ENCODE data around the gene ZNF207. TPM values are rescaled to one million over a fixed set of nuclear protein-coding genes. Genes with fewer than 3 reads are reported as not detected.

The ZNF207 gene
- total and polyA plus RNA-seq, 2 donors from 2014 or later = 54.3 to 150 TPM

DNA sequence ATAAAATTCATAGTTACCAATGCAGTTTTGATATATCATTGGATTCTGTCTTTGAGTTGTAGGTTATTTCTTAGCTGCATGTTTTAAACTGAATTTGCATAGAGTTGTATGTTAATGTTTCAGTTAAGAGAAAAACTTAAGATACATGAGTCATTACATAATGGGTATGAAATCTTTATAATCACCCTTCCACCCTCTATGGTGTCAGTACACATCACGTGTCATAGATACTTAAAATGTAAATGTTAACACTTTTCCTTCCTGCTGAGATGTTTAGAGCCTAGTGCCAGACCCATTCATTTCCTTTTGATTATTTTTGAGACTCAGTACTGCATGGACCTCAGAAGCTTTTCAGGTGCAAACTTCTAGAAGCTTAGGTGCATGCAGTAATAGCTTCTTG is 20.5 kb downstream of the ZNF207 start:
- intact Hi-C loops (cut with DNase I) = no loop called here
- FAIRE-seq = no peak
- Histone ChIP-seq H3K27me3 (ENCODE audit: control insufficient read depth, insufficient read depth, low read length) (no peaks in the 10 kb centered on the region), H3K27ac (ENCODE audit: low read depth in 2 of 2, low read length in 2 of 2) (no peak overlapping the region), H3K4me3 (ENCODE audit: low read length in 3 of 3) (no peak overlapping the region), H3K9ac (ENCODE audit: low read length in 3 of 3) (no peak overlapping the region), H3K36me3 (ENCODE audit: control insufficient read depth in 2 of 3, insufficient read depth in 3 of 3, low read length in 3 of 3) (peaks cover 25 to 70% (median 35%) of the 10 kb centered on the region in 3 donors), H3K9me3 (ENCODE audit: control insufficient read depth in 2 of 3, insufficient read depth in 1 of 3, low read length in 3 of 3) (no peaks in the 10 kb centered on the region), H3K4me1 (ENCODE audit: control insufficient read depth in 2 of 3, insufficient read depth in 2 of 3, low read depth in 1 of 3, low read length in 3 of 3) (no peaks in the 10 kb centered on the region)
- DNase-seq = no peak
- TF ChIP-seq, protein P1, sequence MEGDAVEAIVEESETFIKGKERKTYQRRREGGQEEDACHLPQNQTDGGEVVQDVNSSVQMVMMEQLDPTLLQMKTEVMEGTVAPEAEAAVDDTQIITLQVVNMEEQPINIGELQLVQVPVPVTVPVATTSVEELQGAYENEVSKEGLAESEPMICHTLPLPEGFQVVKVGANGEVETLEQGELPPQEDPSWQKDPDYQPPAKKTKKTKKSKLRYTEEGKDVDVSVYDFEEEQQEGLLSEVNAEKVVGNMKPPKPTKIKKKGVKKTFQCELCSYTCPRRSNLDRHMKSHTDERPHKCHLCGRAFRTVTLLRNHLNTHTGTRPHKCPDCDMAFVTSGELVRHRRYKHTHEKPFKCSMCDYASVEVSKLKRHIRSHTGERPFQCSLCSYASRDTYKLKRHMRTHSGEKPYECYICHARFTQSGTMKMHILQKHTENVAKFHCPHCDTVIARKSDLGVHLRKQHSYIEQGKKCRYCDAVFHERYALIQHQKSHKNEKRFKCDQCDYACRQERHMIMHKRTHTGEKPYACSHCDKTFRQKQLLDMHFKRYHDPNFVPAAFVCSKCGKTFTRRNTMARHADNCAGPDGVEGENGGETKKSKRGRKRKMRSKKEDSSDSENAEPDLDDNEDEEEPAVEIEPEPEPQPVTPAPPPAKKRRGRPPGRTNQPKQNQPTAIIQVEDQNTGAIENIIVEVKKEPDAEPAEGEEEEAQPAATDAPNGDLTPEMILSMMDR (IDR thresholded peaks at IDR 0.05; ENCODE audit: borderline replicate concordance, extremely low read depth, insufficient read depth) = no peak

DNA sequence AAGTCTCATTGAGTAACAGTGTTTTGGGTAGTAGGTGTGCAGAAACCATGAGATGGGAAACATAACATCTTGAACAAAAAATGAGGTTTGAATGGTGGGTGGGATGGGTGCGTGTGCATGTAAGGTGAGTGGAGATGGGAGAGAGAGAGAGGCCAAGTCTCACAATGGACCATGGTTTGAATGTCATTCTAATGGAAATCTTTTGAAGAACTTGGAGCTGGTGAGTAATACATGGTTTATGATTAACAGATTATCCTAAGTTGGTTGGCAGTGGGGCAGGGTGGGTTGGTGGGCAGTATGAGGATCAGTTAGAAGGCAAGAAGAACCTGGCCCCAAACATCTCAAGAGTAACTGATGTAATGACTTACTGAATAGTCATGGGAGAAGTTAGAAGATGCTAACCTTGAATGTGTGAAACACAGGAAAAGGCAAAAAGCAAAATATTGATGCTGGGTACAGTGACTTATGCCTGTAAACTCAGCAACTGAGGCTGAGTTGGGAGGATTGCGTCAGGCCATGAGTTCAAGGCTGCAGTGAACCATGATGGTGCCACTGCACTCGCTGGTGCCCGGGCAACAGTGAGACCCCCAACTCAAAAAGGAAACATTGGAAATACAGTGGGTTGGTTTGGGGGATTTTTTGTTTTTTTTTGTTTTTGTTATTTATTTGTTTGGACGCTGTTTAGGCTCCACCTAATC is 32.7 kb downstream of the ZNF207 start:
- intact Hi-C loops (cut with DNase I) = no loop called here
- peaks cover 7 to 27% (median 8%) of the 10 kb centered on the region in 3 donors for H3K36me3 ChIP-seq (ENCODE audit: control insufficient read depth in 2 of 3, insufficient read depth in 3 of 3, low read length in 3 of 3)
- H3K4me3 ChIP-seq (ENCODE audit: low read length in 3 of 3) = no peak overlapping the region
- H3K9me3 ChIP-seq (ENCODE audit: control insufficient read depth in 2 of 3, insufficient read depth in 1 of 3, low read length in 3 of 3) = no peaks in the 10 kb centered on the region
- no peaks in the 10 kb centered on the region for H3K27me3 ChIP-seq (ENCODE audit: control insufficient read depth, insufficient read depth, low read length)
- H3K4me1 ChIP-seq (ENCODE audit: control insufficient read depth in 2 of 3, insufficient read depth in 2 of 3, low read depth in 1 of 3, low read length in 3 of 3) = peaks cover 2 to 5% (median 4%) of the 10 kb centered on the region in 3 donors
- DNase-seq (no peak), FAIRE-seq (no peak)
- H3K9ac ChIP-seq (ENCODE audit: low read length in 3 of 3) = no peak overlapping the region
- H3K27ac ChIP-seq (ENCODE audit: low read depth in 2 of 2, low read length in 2 of 2) = no peak overlapping the region
- TF ChIP-seq, protein P1 (IDR thresholded peaks at IDR 0.05; ENCODE audit: borderline replicate concordance, extremely low read depth, insufficient read depth) = no peak

DNA sequence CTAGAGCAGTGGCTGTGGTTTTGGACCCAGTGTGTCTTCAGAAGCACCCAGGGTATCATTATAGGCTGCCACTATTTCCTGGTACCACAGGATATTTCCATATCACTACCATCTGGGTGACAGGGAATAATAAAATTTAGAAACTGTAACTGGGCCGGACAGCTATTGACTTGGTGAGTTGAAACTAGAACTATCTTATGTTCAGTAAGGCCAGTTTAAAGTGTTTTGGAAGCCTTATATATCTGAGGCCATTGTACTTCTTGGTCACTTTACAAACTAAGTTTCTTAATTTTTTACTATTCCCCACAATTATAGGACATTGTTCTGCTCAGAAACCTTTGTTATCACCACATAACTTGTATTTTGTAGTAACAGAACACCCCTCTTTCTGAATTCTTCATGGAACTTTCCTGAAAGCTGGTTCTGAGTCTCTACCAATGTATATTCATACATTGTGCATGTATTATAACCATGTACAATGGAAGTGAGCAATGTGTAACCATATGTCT is 34.0 kb downstream of the ZNF207 start:
- peaks cover 2 to 14% (median 4%) of the 10 kb centered on the region in 3 donors for H3K36me3 ChIP-seq (ENCODE audit: control insufficient read depth in 2 of 3, insufficient read depth in 3 of 3, low read length in 3 of 3)
- H3K27me3 ChIP-seq (ENCODE audit: control insufficient read depth, insufficient read depth, low read length) = no peaks in the 10 kb centered on the region
- DNase-seq = no peak
- no peak for FAIRE-seq
- no peak overlapping the region for H3K4me3 ChIP-seq (ENCODE audit: low read length in 3 of 3)
- no peak overlapping the region for H3K9ac ChIP-seq (ENCODE audit: low read length in 3 of 3)
- TF ChIP-seq, protein P1 (IDR thresholded peaks at IDR 0.05; ENCODE audit: borderline replicate concordance, extremely low read depth, insufficient read depth) = no peak
- intact Hi-C loops (cut with DNase I) = no loop called here
- peaks cover 2 to 5% (median 4%) of the 10 kb centered on the region in 3 donors for H3K4me1 ChIP-seq (ENCODE audit: control insufficient read depth in 2 of 3, insufficient read depth in 2 of 3, low read depth in 1 of 3, low read length in 3 of 3)
- H3K9me3 ChIP-seq (ENCODE audit: control insufficient read depth in 2 of 3, insufficient read depth in 1 of 3, low read length in 3 of 3) = no peaks in the 10 kb centered on the region
- H3K27ac ChIP-seq (ENCODE audit: low read depth in 2 of 2, low read length in 2 of 2) = no peak overlapping the region
